ENCODE results near the gene RHOB.

Gene RHOB

DNA sequence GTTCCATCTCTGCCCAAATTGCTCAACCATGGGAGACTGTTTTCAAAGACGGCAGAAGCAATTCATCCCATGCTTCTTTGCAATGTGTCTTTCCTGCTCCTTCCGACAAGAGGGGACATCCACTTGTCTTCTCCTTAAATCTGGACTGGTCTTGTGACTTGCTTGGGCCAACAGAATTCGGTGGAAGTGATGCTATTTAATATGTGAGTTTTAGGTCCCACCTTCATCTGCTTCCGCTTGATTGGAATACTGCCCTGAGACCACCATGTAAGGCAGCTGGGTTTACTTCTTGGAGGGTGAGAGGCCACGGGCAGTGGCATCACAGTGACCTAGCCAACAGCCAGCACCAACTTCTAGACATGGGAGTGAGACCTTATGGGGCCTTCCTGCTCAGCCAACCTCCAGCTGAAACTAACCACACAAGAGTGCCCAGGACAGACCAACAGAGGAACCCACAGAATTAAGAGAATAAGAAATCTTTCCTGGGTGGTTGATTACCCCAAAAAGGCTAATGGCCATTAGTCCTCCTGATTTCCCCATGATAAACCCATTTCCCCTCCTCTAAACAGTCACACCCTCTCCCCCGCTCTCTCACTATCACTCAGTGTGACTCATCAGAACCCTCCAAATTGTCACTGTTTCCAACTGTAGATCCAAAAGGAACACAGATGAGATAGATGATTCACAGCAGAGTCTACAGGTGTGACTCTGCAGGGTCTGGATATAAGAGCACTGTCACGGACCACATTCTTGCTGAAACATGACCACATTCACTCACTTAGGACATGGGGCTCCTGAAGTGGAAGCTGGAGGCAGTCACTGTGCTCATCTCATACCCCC lies 16.2 kb upstream of the RHOB start:
- POLR2A ChIA-PET (ENCODE audit: low non-redundant PET) = no interaction called here
- peak overlapping the region; percentile 45 for H3K27ac ChIP-seq
- DNase-seq (ENCODE audit: low spot score) = peak; percentile 49
- CTCF ChIA-PET = interaction anchor here (0.9 to 1.5 kb wide), 2 partner anchors 19 to 212 kb away, joined by 4 read pairs; no protein-coding TSS in a partner anchor
- TF ChIP-seq, protein P1, sequence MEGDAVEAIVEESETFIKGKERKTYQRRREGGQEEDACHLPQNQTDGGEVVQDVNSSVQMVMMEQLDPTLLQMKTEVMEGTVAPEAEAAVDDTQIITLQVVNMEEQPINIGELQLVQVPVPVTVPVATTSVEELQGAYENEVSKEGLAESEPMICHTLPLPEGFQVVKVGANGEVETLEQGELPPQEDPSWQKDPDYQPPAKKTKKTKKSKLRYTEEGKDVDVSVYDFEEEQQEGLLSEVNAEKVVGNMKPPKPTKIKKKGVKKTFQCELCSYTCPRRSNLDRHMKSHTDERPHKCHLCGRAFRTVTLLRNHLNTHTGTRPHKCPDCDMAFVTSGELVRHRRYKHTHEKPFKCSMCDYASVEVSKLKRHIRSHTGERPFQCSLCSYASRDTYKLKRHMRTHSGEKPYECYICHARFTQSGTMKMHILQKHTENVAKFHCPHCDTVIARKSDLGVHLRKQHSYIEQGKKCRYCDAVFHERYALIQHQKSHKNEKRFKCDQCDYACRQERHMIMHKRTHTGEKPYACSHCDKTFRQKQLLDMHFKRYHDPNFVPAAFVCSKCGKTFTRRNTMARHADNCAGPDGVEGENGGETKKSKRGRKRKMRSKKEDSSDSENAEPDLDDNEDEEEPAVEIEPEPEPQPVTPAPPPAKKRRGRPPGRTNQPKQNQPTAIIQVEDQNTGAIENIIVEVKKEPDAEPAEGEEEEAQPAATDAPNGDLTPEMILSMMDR (conservative IDR thresholded peaks at IDR 0.05; ENCODE audit: low read depth) = no peak

DNA sequence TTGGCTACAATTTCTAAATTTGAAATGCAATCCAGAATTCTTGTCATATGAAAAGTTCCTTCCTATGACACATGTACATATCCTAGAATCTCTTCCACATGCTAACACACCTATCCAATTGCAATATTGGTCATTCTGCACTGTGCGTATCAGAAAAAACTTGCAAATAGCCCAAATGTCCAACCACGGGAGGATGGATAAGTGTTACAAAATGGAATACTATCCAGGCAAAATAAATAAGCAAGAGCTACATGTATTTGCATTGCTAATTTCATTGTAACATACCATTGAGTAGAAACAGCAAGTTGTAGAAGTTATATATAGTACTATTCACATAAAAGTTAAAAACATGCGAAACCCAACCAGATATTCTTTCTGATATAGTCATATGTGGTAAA lies 15.6 kb upstream of the RHOB start:
- TF ChIP-seq, protein P1 (conservative IDR thresholded peaks at IDR 0.05; ENCODE audit: low read depth) = no peak
- CTCF ChIA-PET = interaction anchor here (0.6 to 1.5 kb wide), 2 partner anchors 35 to 211 kb away, joined by 3 to 4 read pairs; no protein-coding TSS in a partner anchor

DNA sequence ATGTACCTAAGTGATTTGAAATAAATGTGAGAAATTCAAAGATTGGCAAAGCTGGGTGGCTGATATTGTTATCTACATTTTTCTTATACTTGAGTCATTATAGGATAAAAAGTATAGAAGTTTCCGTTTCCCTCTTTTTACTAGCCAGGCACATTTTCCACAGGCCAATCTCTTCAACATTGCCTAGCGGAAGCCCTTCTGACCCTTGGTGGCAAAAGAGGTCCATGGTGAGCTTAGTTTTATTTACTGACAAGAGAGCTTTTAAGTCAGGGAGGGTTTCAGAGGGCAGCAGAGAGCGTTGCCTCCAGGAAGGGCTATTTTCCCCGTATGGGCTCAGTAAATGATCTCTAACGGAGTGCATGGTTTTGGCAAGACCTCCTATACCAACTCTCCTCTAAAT lies 15.1 kb upstream of the RHOB start:
- ChIA-PET CTCF (interaction anchor here (0.6 to 1.5 kb wide), 2 partner anchors 36 to 211 kb away, joined by 3 to 4 read pairs; no protein-coding TSS in a partner anchor), POLR2A (ENCODE audit: low non-redundant PET) (no interaction called here)
- no peak overlapping the region for H3K27ac ChIP-seq
- TF ChIP-seq, protein P1 (conservative IDR thresholded peaks at IDR 0.05; ENCODE audit: low read depth) = no peak
- DNase-seq (ENCODE audit: low spot score) = no peak

More for the DNA sequence above, 15.6 kb upstream of the RHOB start:
- DNase-seq (ENCODE audit: low spot score) = no peak
- no peak overlapping the region for H3K27ac ChIP-seq
- POLR2A ChIA-PET (ENCODE audit: low non-redundant PET) = no interaction called here

DNA sequence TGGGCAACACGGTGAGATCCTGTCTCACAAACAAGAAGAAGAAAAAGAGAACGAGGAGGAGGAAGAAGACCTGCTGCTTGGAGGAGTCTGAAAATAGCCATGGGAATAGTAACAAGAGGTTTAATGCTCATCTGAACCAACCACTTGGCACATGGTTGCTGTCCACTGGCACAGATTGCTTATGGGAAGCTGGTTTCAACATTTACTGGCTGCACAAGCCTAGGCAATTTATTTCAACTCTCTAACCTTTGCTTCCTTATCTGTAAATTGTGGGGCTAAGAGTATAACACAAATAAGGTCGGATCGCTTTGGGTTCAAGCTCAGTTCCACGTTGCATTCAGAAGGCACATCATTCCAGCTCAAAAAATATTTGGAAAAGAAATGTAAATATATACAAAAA lies 14.2 kb upstream of the RHOB start:
- ChIA-PET POLR2A (ENCODE audit: low non-redundant PET) (no interaction called here), CTCF (interaction anchor here (1.1 kb wide), 1 partner anchor 105 kb away, joined by 8 read pairs; no protein-coding TSS in a partner anchor)
- TF ChIP-seq, protein P1 (conservative IDR thresholded peaks at IDR 0.05; ENCODE audit: low read depth) = no peak
- no peak for DNase-seq (ENCODE audit: low spot score)
- no peak overlapping the region for H3K27ac ChIP-seq

DNA sequence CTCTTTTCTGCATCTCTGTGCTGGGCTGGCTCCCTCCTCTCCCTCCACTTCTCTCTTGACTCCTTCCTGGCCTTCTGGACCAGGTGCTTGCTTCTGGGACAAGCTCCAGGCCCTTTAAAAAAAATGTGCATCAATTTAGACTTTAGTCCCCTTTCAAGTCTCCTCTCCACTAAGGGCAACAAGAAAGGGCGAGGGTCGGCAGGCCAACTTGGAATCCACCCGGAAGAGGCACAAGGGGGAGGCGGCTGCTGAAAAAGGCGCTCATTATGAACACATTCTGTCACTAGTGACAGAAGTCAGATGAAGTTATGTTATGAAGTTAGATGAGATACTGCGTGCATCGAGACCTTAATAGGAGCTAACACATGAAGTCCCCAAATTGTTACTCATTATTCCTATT lies 13.6 kb upstream of the RHOB start:
- CTCF ChIA-PET = interaction anchor here (1.1 kb wide), 1 partner anchor 106 kb away, joined by 8 read pairs; no protein-coding TSS in a partner anchor

DNA sequence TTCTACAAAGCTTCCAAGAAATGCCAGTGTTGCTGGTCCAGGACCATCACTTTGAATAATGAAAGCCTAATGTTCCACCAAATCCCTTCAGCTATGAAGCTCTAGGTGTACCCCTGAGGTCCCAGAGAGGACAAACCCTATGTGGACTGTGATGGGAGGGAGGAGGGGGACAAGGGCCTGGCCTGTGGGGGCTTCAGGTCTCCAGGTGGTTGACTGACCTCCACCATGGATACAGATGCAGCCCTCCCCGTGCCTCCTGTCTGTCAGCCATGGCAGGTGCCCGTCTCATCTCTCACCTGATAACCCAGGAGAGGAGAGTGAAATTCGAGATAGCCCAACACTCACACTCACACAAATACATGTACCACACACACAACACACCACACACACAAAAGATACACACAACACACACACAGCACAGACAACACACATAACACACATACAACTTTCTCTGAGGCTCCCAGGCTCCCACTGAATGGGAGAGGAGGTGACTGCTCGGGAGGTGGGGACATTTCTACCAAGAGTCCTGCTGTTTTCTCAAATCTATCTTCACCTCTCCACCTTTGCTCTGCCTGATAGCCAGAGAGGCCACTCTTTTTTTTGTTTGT lies 12.8 kb upstream of the RHOB start:
- TF ChIP-seq, protein P1 (conservative IDR thresholded peaks at IDR 0.05; ENCODE audit: low read depth) = no peak
- CTCF ChIA-PET = interaction anchor here (1.1 kb wide), 1 partner anchor 107 kb away, joined by 8 read pairs; no protein-coding TSS in a partner anchor
- H3K27ac ChIP-seq = no peak overlapping the region
- DNase-seq (ENCODE audit: low spot score) = no peak
- POLR2A ChIA-PET (ENCODE audit: low non-redundant PET) = interaction anchor here (0.5 kb wide), 1 partner anchor 220 kb away, joined by 8 read pairs; no protein-coding TSS in a partner anchor

More for the DNA sequence above, 13.6 kb upstream of the RHOB start:
- H3K27ac ChIP-seq = no peak overlapping the region
- TF ChIP-seq, protein P1 (conservative IDR thresholded peaks at IDR 0.05; ENCODE audit: low read depth) = no peak
- POLR2A ChIA-PET (ENCODE audit: low non-redundant PET) = interaction anchor here (0.5 kb wide), 1 partner anchor 221 kb away, joined by 8 read pairs; no protein-coding TSS in a partner anchor
- no peak for DNase-seq (ENCODE audit: low spot score)
